Trophoblast cell (in vitro differentiated cells and primary cell): ENCODE data around the gene CACNA1C.

Experiments used
- DNase-seq, 2 donors: peaks; one replicate each; pipeline ENCODE4 v3.0.0-alpha.2; 2016
- H2AFZ ChIP-seq: 2 replicates; pipeline ENCODE4 v1.6.1; 2013; ENCODE audit warnings: low read length, moderate library complexity, mild to moderate bottlenecking; ENCODE audit not compliant: insufficient read depth, poor library complexity
- H2AK5ac ChIP-seq: 2 replicates; pipeline ENCODE4 v1.6.1; 2013; ENCODE audit warnings: mild to moderate bottlenecking, low read length
- H2BK120ac ChIP-seq: 2 replicates; pipeline ENCODE4 v1.6.1; 2013; ENCODE audit warnings: low read length, mild to moderate bottlenecking, moderate library complexity; ENCODE audit not compliant: insufficient read depth, poor library complexity
- H2BK12ac ChIP-seq: 2 replicates; pipeline ENCODE4 v1.6.1; 2013; ENCODE audit warnings: mild to moderate bottlenecking, low read length, moderate library complexity
- H2BK5ac ChIP-seq: 2 replicates; pipeline ENCODE4 v1.6.1; 2013; ENCODE audit warnings: low read length, low read depth, moderate library complexity, mild to moderate bottlenecking; ENCODE audit not compliant: poor library complexity
- H3K14ac ChIP-seq: 2 replicates; pipeline ENCODE4 v1.6.1; 2013; ENCODE audit warnings: mild to moderate bottlenecking, low read length
- H3K18ac ChIP-seq: 2 replicates; pipeline ENCODE4 v1.6.1; 2013; ENCODE audit warnings: mild to moderate bottlenecking, low read length
- H3K23ac ChIP-seq: 2 replicates; pipeline ENCODE4 v1.6.1; 2013; ENCODE audit warnings: low read length
- H3K27ac ChIP-seq: 2 replicates; pipeline ENCODE4 v1.5.1; 2013; ENCODE audit warnings: low read depth, mild to moderate bottlenecking, inconsistent platforms, low read length, moderate library complexity
- H3K27me3 ChIP-seq: 2 replicates; pipeline ENCODE4 v1.6.1; 2013; ENCODE audit warnings: inconsistent platforms, mild to moderate bottlenecking, low read length, moderate library complexity; ENCODE audit not compliant: insufficient read depth
- H3K36me3 ChIP-seq, 2 experiments: 1 replicate in 1 of 2; 2 replicates in 1 of 2; pipeline ENCODE4 v1.6.1; 2013; ENCODE audit warnings: low read length in 2 of 2, mild to moderate bottlenecking in 2 of 2, moderate library complexity in 1 of 2; ENCODE audit not compliant: insufficient read depth in 2 of 2, control insufficient read depth in 1 of 2
- H3K4ac ChIP-seq: 2 replicates; pipeline ENCODE4 v1.6.1; 2013; ENCODE audit warnings: low read depth, mild to moderate bottlenecking, low read length, moderate library complexity
- H3K4me1 ChIP-seq, 2 experiments: 1 replicate in 1 of 2; 2 replicates in 1 of 2; pipeline ENCODE4 v1.6.1; 2013; ENCODE audit warnings: low read length in 2 of 2, mild to moderate bottlenecking in 2 of 2, moderate library complexity in 1 of 2; ENCODE audit not compliant: insufficient read depth in 2 of 2, control insufficient read depth in 1 of 2
- H3K4me2 ChIP-seq: 2 replicates; pipeline ENCODE4 v1.6.1; 2013; ENCODE audit warnings: inconsistent platforms, mild to moderate bottlenecking, low read length, moderate library complexity
- H3K4me3 ChIP-seq: 2 replicates; pipeline ENCODE4 v1.5.1; 2013; ENCODE audit warnings: mild to moderate bottlenecking, low read depth, low read length, inconsistent platforms
- H3K79me1 ChIP-seq: one replicate; pipeline ENCODE4 v1.6.1; 2013; ENCODE audit warnings: low read length
- H3K79me2 ChIP-seq: 2 replicates; pipeline ENCODE4 v1.6.1; 2013; ENCODE audit warnings: low read length, mild to moderate bottlenecking; ENCODE audit not compliant: control insufficient read depth, insufficient read depth, poor library complexity
- H3K9ac ChIP-seq: 2 replicates; pipeline ENCODE4 v1.6.1; 2013; ENCODE audit warnings: mild to moderate bottlenecking, low read length
- H3K9me3 ChIP-seq: 2 replicates; pipeline ENCODE4 v1.6.1; 2013; ENCODE audit warnings: low read depth, mild to moderate bottlenecking, control low read depth, inconsistent platforms, low read length; ENCODE audit not compliant: insufficient read depth
- H4K12ac ChIP-seq: 2 replicates; pipeline ENCODE4 v1.6.1; 2013; ENCODE audit warnings: low read depth, mild to moderate bottlenecking, low read length, moderate library complexity
- H4K8ac ChIP-seq: 2 replicates; pipeline ENCODE4 v1.6.1; 2013; ENCODE audit warnings: low read depth, mild to moderate bottlenecking, low read length, moderate library complexity
- H4K91ac ChIP-seq: one replicate; pipeline ENCODE4 v1.6.1; 2013; ENCODE audit warnings: low read depth, mild to moderate bottlenecking, low read length, moderate library complexity
- WGBS: extraction: QIAGEN DNeasy Blood & Tissue Kit; methylation state at CpG from one replicate; pipeline ENCODE4 v1.1.7; 2013; ENCODE audit warnings: missing lambda C conversion rate; ENCODE audit not compliant: insufficient read length, insufficient coverage; ENCODE audit errors: extremely low coverage; 5-methylcytosine and 5-hydroxymethylcytosine counted together

The CACNA1C gene

DNA sequence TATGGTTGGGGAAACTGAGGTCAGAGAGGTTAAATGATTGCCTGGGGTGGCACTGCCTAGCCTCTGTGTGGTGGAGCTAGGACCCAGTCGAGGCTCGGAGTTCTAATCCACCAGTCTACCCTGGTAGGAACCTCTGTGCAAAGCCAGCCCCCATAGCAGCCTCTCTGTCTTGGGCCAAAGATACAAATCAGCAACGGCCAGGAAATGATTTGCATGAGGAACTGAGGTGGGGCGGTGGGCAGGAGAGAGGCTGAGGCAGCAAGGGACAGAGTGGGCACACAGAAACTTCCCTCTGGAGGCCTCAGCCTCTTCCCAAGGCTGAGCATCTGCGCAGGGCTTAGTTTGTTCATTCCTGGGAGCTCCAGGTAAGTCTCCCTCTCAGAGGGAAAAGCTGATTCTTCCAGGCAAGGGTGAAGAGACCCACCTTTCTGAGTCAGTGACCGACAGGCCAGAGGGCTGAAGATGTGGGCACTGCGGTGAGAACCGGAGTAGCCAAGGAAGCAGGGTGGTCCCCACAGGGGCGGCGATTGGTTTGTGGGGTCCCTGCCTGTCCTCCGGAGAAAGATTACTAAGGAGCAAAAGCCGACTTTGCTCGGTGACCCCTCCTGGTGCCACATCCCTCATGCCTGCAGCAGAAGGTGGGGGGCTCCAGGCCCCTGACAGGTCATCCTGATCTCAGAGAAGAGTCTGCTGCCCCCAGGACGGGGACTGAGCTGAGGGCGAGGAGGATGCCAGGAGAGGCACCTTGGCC, 134.6 kb downstream of the CACNA1C start:
- Histone ChIP-seq H3K4me3 (no peak overlapping the region), H3K9me3 (peaks cover 7% of the 10 kb centered on the region), H2BK120ac (no peak overlapping the region), H3K79me2 (no peaks in the 10 kb centered on the region), H4K12ac (no peak overlapping the region), H3K27ac (no peak overlapping the region), H3K4ac (no peak overlapping the region), H3K79me1 (no peaks in the 10 kb centered on the region), H3K27me3 (no peaks in the 10 kb centered on the region), H3K36me3 (peaks cover 0 to 8% of the 10 kb centered on the region in 2 experiments), H3K18ac (no peak overlapping the region), H3K4me1 (peaks cover 5 to 7% of the 10 kb centered on the region in 2 experiments), H3K9ac (no peak overlapping the region), H3K4me2 (no peak overlapping the region), H2AFZ (no peak overlapping the region), H3K23ac (no peak overlapping the region), H2BK12ac (no peak overlapping the region), H4K91ac (no peak overlapping the region), H4K8ac (no peak overlapping the region), H2BK5ac (no peak overlapping the region), H2AK5ac (no peak overlapping the region), H3K14ac (no peak overlapping the region)
- WGBS: no CpG with 5 or more reads among the region's 15 CpGs
- no peak for DNase-seq

DNA sequence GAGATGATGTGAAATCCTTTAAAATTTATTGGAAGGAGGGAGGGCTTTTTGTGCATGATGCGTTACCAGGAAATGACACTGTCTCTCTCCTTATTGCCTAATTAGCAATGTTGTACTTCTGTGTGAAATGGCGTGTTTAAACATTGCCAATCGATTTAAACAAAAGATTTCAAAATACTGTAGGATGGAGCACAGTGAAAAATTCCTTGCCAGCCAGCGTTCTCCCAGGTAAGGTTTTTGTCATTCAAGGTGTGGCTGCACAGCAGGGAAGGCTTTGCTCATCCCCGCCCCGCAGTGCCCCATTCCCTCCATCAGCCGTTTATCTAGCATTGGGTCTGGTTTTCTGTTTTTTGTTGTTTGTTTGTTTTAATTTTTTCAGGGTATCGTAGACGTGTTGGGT, 137.3 kb downstream of the CACNA1C start:
- DNase-seq: no peak
- no peak overlapping the region for H4K8ac ChIP-seq
- H4K91ac ChIP-seq: no peak overlapping the region
- no peak overlapping the region for H4K12ac ChIP-seq
- no peak overlapping the region for H3K9ac ChIP-seq
- peaks cover 2% of the 10 kb centered on the region in 2 experiments for H3K4me1 ChIP-seq
- H3K18ac ChIP-seq: no peak overlapping the region
- no peak overlapping the region for H3K27ac ChIP-seq
- H3K36me3 ChIP-seq: peaks cover 0 to 6% of the 10 kb centered on the region in 2 experiments
- no peak overlapping the region for H3K4ac ChIP-seq
- no peak overlapping the region for H3K4me2 ChIP-seq
- H3K9me3 ChIP-seq: peaks cover 7% of the 10 kb centered on the region
- H3K79me1 ChIP-seq: no peaks in the 10 kb centered on the region
- no peak overlapping the region for H2BK12ac ChIP-seq
- H3K27me3 ChIP-seq: no peaks in the 10 kb centered on the region
- H3K23ac ChIP-seq: no peak overlapping the region
- H3K14ac ChIP-seq: no peak overlapping the region
- H2BK5ac ChIP-seq: no peak overlapping the region
- no peak overlapping the region for H3K4me3 ChIP-seq
- no peak overlapping the region for H2BK120ac ChIP-seq
- no CpG with 5 or more reads among the region's 9 CpGs for WGBS
- no peak overlapping the region for H2AK5ac ChIP-seq
- H2AFZ ChIP-seq: no peak overlapping the region
- H3K79me2 ChIP-seq: no peaks in the 10 kb centered on the region

DNA sequence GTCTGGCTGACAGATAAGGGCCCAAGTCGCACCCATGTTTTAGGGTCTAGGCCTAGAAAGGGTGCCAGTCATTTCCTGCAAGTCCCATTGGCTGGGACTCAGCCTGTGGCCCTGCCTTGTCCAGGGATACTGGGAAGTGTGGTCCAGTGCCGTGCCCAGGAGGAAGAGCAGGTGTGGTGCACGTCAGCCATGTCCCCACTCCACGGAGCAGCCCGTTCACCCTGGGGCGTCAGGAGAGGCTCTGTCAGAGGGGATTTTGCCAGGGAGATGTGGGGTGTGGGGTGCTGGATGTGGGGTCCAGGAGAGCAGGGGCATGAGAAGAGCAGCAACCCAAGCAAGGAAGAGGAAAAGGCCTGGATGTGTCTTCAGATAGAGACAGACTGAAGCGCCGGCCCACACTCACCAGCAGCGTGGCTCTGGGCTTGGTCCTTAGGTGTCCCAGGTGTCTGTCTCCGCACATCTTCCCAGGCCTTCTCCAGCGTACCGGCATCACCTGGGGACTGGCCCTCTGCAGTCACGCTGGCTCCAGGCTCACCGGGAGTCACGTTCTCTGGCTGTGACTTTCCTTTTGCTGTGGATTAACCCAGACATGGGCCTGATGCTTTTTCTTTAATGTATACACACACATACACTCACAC, 138.2 kb downstream of the CACNA1C start:
- no CpG with 5 or more reads among the region's 15 CpGs for WGBS
- DNase-seq: no peak

DNA sequence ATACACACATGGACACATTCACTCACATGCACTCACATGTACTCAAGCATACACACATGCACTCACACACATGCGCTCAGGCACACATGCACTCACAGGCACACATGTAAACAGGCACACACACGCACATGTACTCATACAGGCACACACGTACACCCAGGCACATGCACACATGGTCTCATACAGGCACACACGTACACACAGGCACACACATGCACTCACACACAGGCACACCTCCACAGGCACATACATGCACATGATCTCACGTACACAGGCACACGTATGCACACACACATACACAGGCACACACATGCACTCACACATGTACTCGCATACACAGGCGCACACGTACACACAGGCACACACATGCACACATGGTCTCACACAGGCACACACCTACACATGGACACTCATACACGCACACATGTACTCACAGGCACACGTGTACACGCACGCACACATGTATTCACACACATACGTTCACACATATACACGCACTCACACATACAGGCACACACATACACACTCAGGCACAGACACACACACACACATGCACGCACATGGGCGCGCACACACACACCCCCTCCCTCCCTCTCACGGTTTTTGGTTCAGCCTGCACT, 138.9 kb downstream of the CACNA1C start:
- Histone ChIP-seq H3K27ac (no peak overlapping the region), H3K79me1 (no peaks in the 10 kb centered on the region), H3K14ac (no peak overlapping the region), H2BK5ac (no peak overlapping the region), H3K9ac (no peak overlapping the region), H3K4ac (no peak overlapping the region), H2AK5ac (no peak overlapping the region), H4K12ac (no peak overlapping the region), H3K79me2 (no peaks in the 10 kb centered on the region), H3K36me3 (peaks cover 0 to 6% of the 10 kb centered on the region in 2 experiments), H4K8ac (no peak overlapping the region), H2BK120ac (no peak overlapping the region), H3K23ac (peak overlapping the region; percentile 2), H3K9me3 (peaks cover 4% of the 10 kb centered on the region), H2AFZ (no peak overlapping the region), H2BK12ac (no peak overlapping the region), H3K4me3 (peak overlapping the region; percentile 4), H3K4me1 (no peaks in the 10 kb centered on the region), H3K18ac (no peak overlapping the region), H3K4me2 (no peak overlapping the region), H4K91ac (no peak overlapping the region), H3K27me3 (no peaks in the 10 kb centered on the region)
- WGBS: no CpG with 5 or more reads among the region's 19 CpGs
- no peak for DNase-seq

More for the DNA sequence above, 138.2 kb downstream of the CACNA1C start:
- Histone ChIP-seq H3K79me2 (no peaks in the 10 kb centered on the region), H2BK120ac (no peak overlapping the region), H3K27me3 (no peaks in the 10 kb centered on the region), H4K91ac (no peak overlapping the region), H3K9me3 (peaks cover 4% of the 10 kb centered on the region), H3K4me2 (no peak overlapping the region), H3K4me1 (no peaks in the 10 kb centered on the region), H2AFZ (no peak overlapping the region), H4K12ac (no peak overlapping the region), H2BK12ac (no peak overlapping the region), H3K27ac (no peak overlapping the region), H3K4me3 (no peak overlapping the region), H3K14ac (no peak overlapping the region), H3K4ac (no peak overlapping the region), H2AK5ac (no peak overlapping the region), H3K9ac (no peak overlapping the region), H3K23ac (no peak overlapping the region), H3K18ac (no peak overlapping the region), H4K8ac (no peak overlapping the region), H3K79me1 (no peaks in the 10 kb centered on the region), H3K36me3 (peaks cover 0 to 6% of the 10 kb centered on the region in 2 experiments), H2BK5ac (no peak overlapping the region)
